Caco-2 (cell line): ENCODE measurements around the gene ANGPTL2. TPM values are rescaled to one million over a fixed set of nuclear protein-coding genes. Genes with fewer than 3 reads are reported as not detected.
A peak's percentile ranks its signal among the peaks of the same experiment; 100 is the strongest.

ENCODE experiments used
- BruUV-seq: library from RNA; stranded (reverse); fragments of 400-500 nt; replicated peaks from 2 replicates; lab custom pipeline; 2021; lab: Mats Ljungman, UMichigan
- CTCF ChIA-PET: fragments of 300-600 bp; sonication (Branson Sonifier 250); formaldehyde crosslinking; loops from one replicate; lab custom pipeline; 2022; ENCODE audit warnings: antibody characterized with exemption; lab: Charles Lee
- POLR2A ChIA-PET: fragments of 300-600 bp; sonication (Branson Sonifier 250); formaldehyde crosslinking; loops from one replicate; lab custom pipeline; 2022; ENCODE audit warnings: antibody characterized with exemption; lab: Charles Lee
- DNase-seq, 2 experiments: peaks; one replicate each; pipeline versions ENCODE4 v3.0.0 to v3.0.0-alpha.2; 2020 to 2022
- H3K27me3 ChIP-seq: replicated peaks from 2 replicates; pipeline ENCODE4 v1.6.0; 2011; ENCODE audit warnings: low read length; ENCODE audit not compliant: control insufficient read depth, insufficient read depth
- H3K36me3 ChIP-seq: 2 replicates; pipeline ENCODE4 v1.5.1; 2011; ENCODE audit warnings: low read length; ENCODE audit not compliant: control insufficient read depth, insufficient read depth
- H3K4me1 ChIP-seq: fragments of 250-450 bp; sonication (Bioruptor Pico); 2 replicates; pipeline ENCODE4 v1.5.1; 2020; ENCODE audit warnings: mild to moderate bottlenecking
- H3K4me3 ChIP-seq: 2 replicates; pipeline ENCODE4 v1.5.1; 2011; ENCODE audit warnings: low read depth, mild to moderate bottlenecking, control low read depth, low read length
- H3K9me3 ChIP-seq: fragments of 250-450 bp; sonication (Bioruptor Pico); 2 replicates; pipeline ENCODE4 v1.5.1; 2020; ENCODE audit warnings: mild to moderate bottlenecking, moderate library complexity
- H3K27ac Mint-ChIP-seq: one replicate; pipeline ENCODE4 v1.8.0; 2022; ENCODE audit warnings: mixed read lengths; ENCODE audit not compliant: unreplicated experiment
- H3K27me3 Mint-ChIP-seq: one replicate; pipeline ENCODE4 v1.8.0; 2022; ENCODE audit warnings: mixed read lengths; ENCODE audit not compliant: insufficient read depth, unreplicated experiment
- H3K36me3 Mint-ChIP-seq: one replicate; pipeline ENCODE4 v1.8.0; 2022; ENCODE audit warnings: mild to moderate bottlenecking, mixed read lengths; ENCODE audit not compliant: insufficient read depth, unreplicated experiment
- H3K4me1 Mint-ChIP-seq: one replicate; pipeline ENCODE4 v1.8.0; 2022; ENCODE audit warnings: low read depth, mixed read lengths; ENCODE audit not compliant: unreplicated experiment
- H3K4me3 Mint-ChIP-seq: one replicate; pipeline ENCODE4 v1.8.0; 2022; ENCODE audit warnings: mild to moderate bottlenecking, moderate library complexity, mixed read lengths; ENCODE audit not compliant: unreplicated experiment
- H3K9me3 Mint-ChIP-seq: one replicate; pipeline ENCODE4 v1.8.0; 2022; ENCODE audit warnings: mixed read lengths; ENCODE audit not compliant: unreplicated experiment
- intact Hi-C: fragments of 100-400 bp; cut with micrococcal nuclease; formaldehyde crosslinking; loops from one replicate; pipeline ENCODE4 v1.10.0; 2022; ENCODE audit not compliant: unreplicated experiment
- total RNA-seq: library from RNA; stranded (reverse); gene quantifications from 2 replicates; pipeline ENCODE4 v1.2.3, GENCODE V29; 2022
- TF ChIP-seq, protein P1 (sequence below), 2 experiments: fragments of 200-600 bp in 1 of 2; IDR thresholded peaks; 1 replicate in 1 of 2; 2 replicates in 1 of 2; pipeline versions ENCODE4 v1.5.1 to v1.8.0; 2011 to 2022; ENCODE audit warnings: antibody characterized with exemption in 1 of 2, control low read depth in 1 of 2, inconsistent platforms in 1 of 2, low read depth in 1 of 2, low read length in 1 of 2, mild to moderate bottlenecking in 1 of 2, moderate library complexity in 1 of 2; ENCODE audit not compliant: insufficient read depth in 1 of 2, severe bottlenecking in 1 of 2, unreplicated experiment in 1 of 2

ANGPTL2 gene
- total RNA-seq, 1 experiment from 2014 or later = not detected

DNA sequence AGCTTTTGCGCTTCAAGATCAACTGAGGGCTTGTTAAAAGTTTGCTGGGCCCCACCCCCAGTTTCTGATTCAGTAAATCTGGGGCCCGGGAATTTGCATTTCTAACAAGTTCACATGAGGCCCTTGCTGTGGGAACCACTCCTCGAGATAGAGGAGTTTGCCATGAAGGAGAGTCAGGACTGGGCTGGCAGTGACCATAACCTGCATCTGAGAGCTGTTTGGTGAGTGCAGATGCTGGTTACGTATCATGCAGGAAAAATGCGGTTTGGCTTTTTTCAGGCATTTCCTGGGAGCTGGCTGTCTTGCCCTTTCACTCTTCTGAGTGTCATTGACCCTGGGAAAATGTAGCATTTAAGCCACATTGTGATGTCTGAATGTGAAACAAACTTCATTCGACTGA is 9.4 kb upstream of the ANGPTL2 start:
- Histone ChIP-seq H3K4me1 (peaks cover 47% of the 10 kb centered on the region), H3K36me3 (no peaks in the 10 kb centered on the region; the same call in 1 of the 2 replicates), H3K27me3 (no peaks in the 10 kb centered on the region), H3K4me3 (no peak overlapping the region), H3K9me3 (no peaks in the 10 kb centered on the region)
- ChIA-PET POLR2A (no interaction called here), CTCF (no interaction called here)
- peaks cover 25% of the 10 kb centered on the region for H3K4me1 Mint-ChIP-seq
- H3K27me3 Mint-ChIP-seq = no peaks in the 10 kb centered on the region
- intact Hi-C loops = no loop called here
- peaks cover 3% of the 10 kb centered on the region for H3K36me3 Mint-ChIP-seq
- no TSS peak for BruUV-seq
- H3K4me3 Mint-ChIP-seq = no peak overlapping the region
- H3K9me3 Mint-ChIP-seq = no peaks in the 10 kb centered on the region
- DNase-seq = no peak
- TF ChIP-seq, protein P1, sequence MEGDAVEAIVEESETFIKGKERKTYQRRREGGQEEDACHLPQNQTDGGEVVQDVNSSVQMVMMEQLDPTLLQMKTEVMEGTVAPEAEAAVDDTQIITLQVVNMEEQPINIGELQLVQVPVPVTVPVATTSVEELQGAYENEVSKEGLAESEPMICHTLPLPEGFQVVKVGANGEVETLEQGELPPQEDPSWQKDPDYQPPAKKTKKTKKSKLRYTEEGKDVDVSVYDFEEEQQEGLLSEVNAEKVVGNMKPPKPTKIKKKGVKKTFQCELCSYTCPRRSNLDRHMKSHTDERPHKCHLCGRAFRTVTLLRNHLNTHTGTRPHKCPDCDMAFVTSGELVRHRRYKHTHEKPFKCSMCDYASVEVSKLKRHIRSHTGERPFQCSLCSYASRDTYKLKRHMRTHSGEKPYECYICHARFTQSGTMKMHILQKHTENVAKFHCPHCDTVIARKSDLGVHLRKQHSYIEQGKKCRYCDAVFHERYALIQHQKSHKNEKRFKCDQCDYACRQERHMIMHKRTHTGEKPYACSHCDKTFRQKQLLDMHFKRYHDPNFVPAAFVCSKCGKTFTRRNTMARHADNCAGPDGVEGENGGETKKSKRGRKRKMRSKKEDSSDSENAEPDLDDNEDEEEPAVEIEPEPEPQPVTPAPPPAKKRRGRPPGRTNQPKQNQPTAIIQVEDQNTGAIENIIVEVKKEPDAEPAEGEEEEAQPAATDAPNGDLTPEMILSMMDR (IDR thresholded peaks at IDR 0.05; ENCODE audit: insufficient read depth in 1 of 2, low read depth in 1 of 2, low read length in 1 of 2, severe bottlenecking in 1 of 2, unreplicated experiment in 1 of 2) = no peak
- H3K27ac Mint-ChIP-seq = no peak overlapping the region

DNA sequence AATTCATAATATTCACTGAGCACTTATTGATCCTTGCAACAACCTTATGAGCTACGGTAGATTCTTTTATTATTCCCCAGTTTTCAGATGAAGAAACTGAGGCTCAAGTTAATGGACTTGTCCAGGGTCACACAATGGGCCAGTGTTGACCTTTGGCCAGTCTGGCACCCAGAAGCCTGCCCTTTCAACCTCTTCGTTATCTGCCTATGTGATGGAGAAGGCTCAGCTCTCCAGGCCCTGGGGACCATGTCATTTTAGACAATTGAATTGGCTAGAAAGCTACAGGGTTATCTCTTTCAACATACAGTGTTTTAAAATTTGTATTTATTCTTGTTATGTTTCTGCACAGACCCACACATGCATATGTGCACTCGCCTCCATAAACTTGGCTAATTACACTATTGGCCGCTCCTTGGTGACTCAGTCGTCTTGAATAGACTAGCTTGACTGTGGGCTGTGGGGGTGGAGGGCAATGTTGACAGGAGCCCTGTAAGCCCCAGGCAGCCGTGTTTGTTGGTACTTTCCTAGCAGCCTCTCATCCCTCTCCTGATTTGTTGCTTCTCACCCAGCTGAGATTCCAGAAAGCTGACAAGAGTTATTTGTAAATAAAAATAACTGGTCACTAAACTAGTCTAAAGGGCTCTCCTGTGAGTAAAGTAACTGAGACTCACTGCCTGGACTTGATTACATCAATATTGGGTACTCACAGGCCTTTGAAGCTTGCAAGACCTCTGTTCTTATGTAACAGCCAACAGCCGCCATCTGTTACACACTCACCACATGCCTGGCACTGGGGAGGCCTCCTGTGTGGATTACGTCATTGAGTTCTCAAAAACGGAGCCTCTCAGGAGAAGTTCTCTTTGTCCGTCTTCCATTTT is 8.5 kb upstream of the ANGPTL2 start:
- no peaks in the 10 kb centered on the region for H3K9me3 ChIP-seq
- intact Hi-C loops = no loop called here
- no TSS peak for BruUV-seq
- Mint-ChIP-seq H3K27ac (peak overlapping the region; percentile 15), H3K27me3 (no peaks in the 10 kb centered on the region), H3K4me3 (no peak overlapping the region), H3K9me3 (no peaks in the 10 kb centered on the region), H3K36me3 (peaks cover 5% of the 10 kb centered on the region), H3K4me1 (peaks cover 29% of the 10 kb centered on the region)
- DNase-seq = peak in 1 of 2 experiments; percentile 21
- POLR2A ChIA-PET = no interaction called here
- CTCF ChIA-PET = no interaction called here
- H3K4me1 ChIP-seq = peaks cover 47% of the 10 kb centered on the region
- no peaks in the 10 kb centered on the region; the same call in 1 of the 2 replicates for H3K36me3 ChIP-seq
- H3K4me3 ChIP-seq = no peak overlapping the region
- TF ChIP-seq, protein P1 (IDR thresholded peaks at IDR 0.05; ENCODE audit: insufficient read depth in 1 of 2, low read depth in 1 of 2, low read length in 1 of 2, severe bottlenecking in 1 of 2, unreplicated experiment in 1 of 2) = no peak
- no peaks in the 10 kb centered on the region for H3K27me3 ChIP-seq

DNA sequence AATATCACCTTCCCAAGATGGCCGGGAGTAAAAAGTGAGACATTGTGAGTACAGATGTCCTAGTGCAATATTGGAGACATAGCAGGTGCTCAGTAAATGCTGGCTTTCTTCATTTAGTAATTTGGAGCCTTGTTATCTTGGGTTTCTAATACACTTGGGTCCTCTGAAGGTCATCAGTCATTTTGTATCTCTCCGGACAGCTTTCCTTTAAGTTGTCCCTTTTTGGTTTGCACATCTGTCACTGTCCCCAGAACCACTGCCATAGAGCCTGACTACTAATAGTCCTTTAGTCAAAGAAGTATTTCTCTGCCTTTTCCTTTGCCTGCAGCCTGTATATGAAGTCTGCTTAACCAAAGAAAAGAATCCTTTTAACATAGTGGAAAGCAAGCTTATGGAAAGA is 7.8 kb upstream of the ANGPTL2 start:
- intact Hi-C loops = no loop called here
- Histone ChIP-seq H3K4me3 (no peak overlapping the region), H3K27me3 (no peaks in the 10 kb centered on the region), H3K4me1 (peaks cover 47% of the 10 kb centered on the region), H3K9me3 (no peaks in the 10 kb centered on the region), H3K36me3 (no peaks in the 10 kb centered on the region; the same call in 1 of the 2 replicates)
- ChIA-PET CTCF (no interaction called here), POLR2A (no interaction called here)
- no TSS peak for BruUV-seq
- Mint-ChIP-seq H3K9me3 (no peaks in the 10 kb centered on the region), H3K36me3 (peaks cover 5% of the 10 kb centered on the region), H3K27me3 (no peaks in the 10 kb centered on the region), H3K4me1 (peaks cover 29% of the 10 kb centered on the region), H3K27ac (peak overlapping the region; percentile 15), H3K4me3 (no peak overlapping the region)
- DNase-seq = no peak
- TF ChIP-seq, protein P1 (IDR thresholded peaks at IDR 0.05; ENCODE audit: insufficient read depth in 1 of 2, low read depth in 1 of 2, low read length in 1 of 2, severe bottlenecking in 1 of 2, unreplicated experiment in 1 of 2) = no peak
